HEK293 (cell line): Measurements from ENCODE around the gene DPYSL3.

Experiments
- AEBP2 ChIP-seq: fragments of 450-650 bp; formaldehyde crosslinking; IDR thresholded peaks from 2 replicates; pipeline ENCODE4 v1.5.1; 2016; ENCODE audit warnings: missing biosample characterization, missing genetic modification characterization, borderline replicate concordance
- GLIS1 ChIP-seq: fragments of 450-650 bp; formaldehyde crosslinking; IDR thresholded peaks from 2 replicates; pipeline ENCODE4 v1.5.1; 2016; ENCODE audit warnings: missing biosample characterization, missing genetic modification characterization
- HOXD13 ChIP-seq: sonication (generic); formaldehyde crosslinking; IDR thresholded peaks from 2 replicates; pipeline ENCODE4 v1.8.0; 2022; ENCODE audit warnings: missing genetic modification reagents, borderline replicate concordance
- KLF9 ChIP-seq: fragments of 450-650 bp; formaldehyde crosslinking; IDR thresholded peaks from 2 replicates; pipeline ENCODE4 v1.5.1; 2016; ENCODE audit warnings: missing biosample characterization, missing genetic modification characterization, low read depth
- MZF1 ChIP-seq: fragments of 450-650 bp; formaldehyde crosslinking; IDR thresholded peaks from 2 replicates; pipeline ENCODE4 v1.5.1; 2017; ENCODE audit warnings: missing biosample characterization, missing genetic modification characterization, borderline replicate concordance
- SALL2 ChIP-seq: fragments of 450-650 bp; formaldehyde crosslinking; IDR thresholded peaks from 2 replicates; pipeline ENCODE4 v1.5.0; 2017; ENCODE audit warnings: missing biosample characterization, mild to moderate bottlenecking, missing genetic modification characterization, borderline replicate concordance
- YY2 ChIP-seq: fragments of 450-650 bp; formaldehyde crosslinking; IDR thresholded peaks from 2 replicates; pipeline ENCODE4 v1.5.1; 2016; ENCODE audit warnings: missing biosample characterization, missing genetic modification characterization
- ZBTB11 ChIP-seq: fragments of 450-650 bp; formaldehyde crosslinking; conservative IDR thresholded peaks from 2 replicates; pipeline ENCODE4 v1.5.1; 2016; ENCODE audit warnings: low read depth, missing biosample characterization, missing genetic modification characterization
- ZBTB26 ChIP-seq: fragments of 450-650 bp; formaldehyde crosslinking; optimal IDR thresholded peaks from 2 replicates; pipeline ENCODE3; 2016; ENCODE audit warnings: missing biosample characterization, mild to moderate bottlenecking, missing genetic modification characterization
- ZEB2 ChIP-seq: fragments of 450-650 bp; formaldehyde crosslinking; IDR thresholded peaks from 2 replicates; pipeline ENCODE4 v1.5.1; 2016; ENCODE audit warnings: missing biosample characterization, missing genetic modification characterization
- ZNF221 ChIP-seq: fragments of 450-650 bp; formaldehyde crosslinking; IDR thresholded peaks from 2 replicates; pipeline ENCODE4 v1.5.1; 2017; ENCODE audit warnings: missing biosample characterization, missing genetic modification characterization, borderline replicate concordance
- ZNF280D ChIP-seq: fragments of 450-650 bp; formaldehyde crosslinking; IDR thresholded peaks from 2 replicates; pipeline ENCODE4 v1.5.1; 2016; ENCODE audit warnings: missing biosample characterization, missing genetic modification characterization
- ZNF335 ChIP-seq: fragments of 450-650 bp; formaldehyde crosslinking; conservative IDR thresholded peaks from 2 replicates; pipeline ENCODE4 v1.5.1; 2016; ENCODE audit warnings: missing biosample characterization, missing genetic modification characterization
- ZNF366 ChIP-seq: fragments of 450-650 bp; formaldehyde crosslinking; conservative IDR thresholded peaks from 2 replicates; pipeline ENCODE4 v1.5.1; 2016; ENCODE audit warnings: missing biosample characterization, missing genetic modification characterization
- ZNF394 ChIP-seq: fragments of 450-650 bp; formaldehyde crosslinking; IDR thresholded peaks from 2 replicates; pipeline ENCODE4 v1.5.1; 2016; ENCODE audit warnings: missing biosample characterization, missing genetic modification characterization, mild to moderate bottlenecking, moderate library complexity, borderline replicate concordance
- ZNF433 ChIP-seq: fragments of 450-650 bp; formaldehyde crosslinking; IDR thresholded peaks from 2 replicates; pipeline ENCODE4 v1.5.1; 2016; ENCODE audit warnings: missing biosample characterization, missing genetic modification characterization, low read depth
- ZNF48 ChIP-seq: fragments of 450-650 bp; formaldehyde crosslinking; IDR thresholded peaks from 2 replicates; pipeline ENCODE4 v1.5.1; 2016; ENCODE audit warnings: missing biosample characterization, missing genetic modification characterization
- ZNF560 ChIP-seq: fragments of 450-650 bp; formaldehyde crosslinking; IDR thresholded peaks from 2 replicates; pipeline ENCODE4 v1.5.1; 2017; ENCODE audit warnings: missing biosample characterization, missing genetic modification characterization, borderline replicate concordance
- ZNF626 ChIP-seq: fragments of 450-650 bp; sonication (Bioruptor Pico); formaldehyde crosslinking; IDR thresholded peaks from 2 replicates; pipeline ENCODE4 v1.5.1; 2018; ENCODE audit warnings: missing biosample characterization, missing genetic modification characterization, inconsistent platforms
- ZNF704 ChIP-seq: fragments of 450-650 bp; formaldehyde crosslinking; IDR thresholded peaks from 2 replicates; pipeline ENCODE4 v1.5.1; 2016; ENCODE audit warnings: missing biosample characterization, missing genetic modification characterization
- ZNF747 ChIP-seq: fragments of 450-650 bp; formaldehyde crosslinking; IDR thresholded peaks from 2 replicates; pipeline ENCODE4 v1.5.1; 2016; ENCODE audit warnings: missing biosample characterization, missing genetic modification characterization
- ZNF785 ChIP-seq: fragments of 450-650 bp; formaldehyde crosslinking; IDR thresholded peaks from 2 replicates; pipeline ENCODE4 v1.5.1; 2016; ENCODE audit warnings: missing biosample characterization, missing genetic modification characterization
- ZNF791 ChIP-seq: fragments of 450-650 bp; formaldehyde crosslinking; IDR thresholded peaks from 2 replicates; pipeline ENCODE4 v1.5.1; 2016; ENCODE audit warnings: missing biosample characterization, missing genetic modification characterization
- ZNF792 ChIP-seq: fragments of 450-650 bp; formaldehyde crosslinking; IDR thresholded peaks from 2 replicates; pipeline ENCODE4 v1.5.1; 2016; ENCODE audit warnings: missing biosample characterization, missing genetic modification characterization
- ZNF837 ChIP-seq: fragments of 450-650 bp; formaldehyde crosslinking; IDR thresholded peaks from 2 replicates; pipeline ENCODE4 v1.5.1; 2016; ENCODE audit warnings: missing biosample characterization, missing genetic modification characterization
- ZSCAN4 ChIP-seq: fragments of 450-650 bp; formaldehyde crosslinking; IDR thresholded peaks from 2 replicates; pipeline ENCODE4 v1.5.1; 2017; ENCODE audit warnings: missing biosample characterization, missing genetic modification characterization

Gene DPYSL3

GRCh38 chr5:147509710-147510651, at the start of gene DPYSL3 (continued):
- TF ChIP-seq ZNF704 (tag by site-specific recombination) (no peak), ZNF221 (tag by site-specific recombination) (no peak), SALL2 (no peak), HOXD13 (no peak), ZNF335 (peak; percentile 95), ZSCAN4 (tag by site-specific recombination) (peak; percentile 54), ZNF792 (tag by site-specific recombination) (no peak), ZNF433 (tag by site-specific recombination) (no peak), ZNF837 (no peak; the same call in 1 of the 2 replicates), GLIS1 (tag by site-specific recombination) (peak; percentile 71), ZNF48 (tag by site-specific recombination) (no peak), ZBTB26 (peak; percentile 98), ZNF394 (tag by site-specific recombination) (peak; percentile 57; the same call in 1 of the 2 replicates), AEBP2 (no peak), ZNF626 (tag by site-specific recombination) (no peak), ZBTB11 (tag by site-specific recombination) (no peak), ZEB2 (peak; percentile 68), ZNF280D (tag by site-specific recombination) (no peak), ZNF366 (no peak), KLF9 (no peak), ZNF785 (tag by site-specific recombination) (no peak), ZNF747 (tag by site-specific recombination) (no peak), YY2 (tag by site-specific recombination) (no peak), ZNF560 (no peak), MZF1 (tag by site-specific recombination) (no peak), ZNF791 (no peak)
